Measurements from ENCODE around the gene ZXDC.

DNA sequence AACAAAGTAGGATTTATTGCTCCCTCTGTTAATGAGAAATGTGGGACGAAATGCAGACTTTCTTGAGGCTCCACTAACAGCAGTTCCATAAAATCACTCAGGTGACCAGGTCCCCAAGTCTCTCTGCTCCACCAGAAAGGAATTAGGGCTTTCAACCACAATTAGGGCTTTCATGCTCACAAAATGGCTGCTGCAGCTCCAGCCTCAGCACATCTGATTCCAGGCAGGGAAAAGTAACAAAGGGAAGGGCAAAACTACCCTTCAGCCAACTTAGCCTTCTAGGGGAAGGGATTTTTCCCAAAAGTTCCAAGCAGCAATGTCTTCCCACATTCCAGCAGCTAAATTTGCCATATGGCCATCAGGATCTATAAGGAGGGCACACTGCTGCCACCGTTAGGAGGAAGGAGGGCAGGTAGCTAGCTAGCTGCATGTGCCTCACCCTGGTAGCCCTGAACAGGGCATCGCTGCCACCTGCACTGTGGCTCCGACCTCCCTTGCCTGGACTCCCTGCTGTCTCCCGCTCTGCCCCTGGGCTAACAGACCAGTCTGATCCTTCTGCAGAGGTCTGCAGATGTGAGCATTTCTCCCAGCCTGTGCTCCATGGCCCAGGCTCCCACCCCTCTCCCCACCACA, 68.2 kb downstream of the ZXDC start:
- TF ChIP-seq, protein P1, sequence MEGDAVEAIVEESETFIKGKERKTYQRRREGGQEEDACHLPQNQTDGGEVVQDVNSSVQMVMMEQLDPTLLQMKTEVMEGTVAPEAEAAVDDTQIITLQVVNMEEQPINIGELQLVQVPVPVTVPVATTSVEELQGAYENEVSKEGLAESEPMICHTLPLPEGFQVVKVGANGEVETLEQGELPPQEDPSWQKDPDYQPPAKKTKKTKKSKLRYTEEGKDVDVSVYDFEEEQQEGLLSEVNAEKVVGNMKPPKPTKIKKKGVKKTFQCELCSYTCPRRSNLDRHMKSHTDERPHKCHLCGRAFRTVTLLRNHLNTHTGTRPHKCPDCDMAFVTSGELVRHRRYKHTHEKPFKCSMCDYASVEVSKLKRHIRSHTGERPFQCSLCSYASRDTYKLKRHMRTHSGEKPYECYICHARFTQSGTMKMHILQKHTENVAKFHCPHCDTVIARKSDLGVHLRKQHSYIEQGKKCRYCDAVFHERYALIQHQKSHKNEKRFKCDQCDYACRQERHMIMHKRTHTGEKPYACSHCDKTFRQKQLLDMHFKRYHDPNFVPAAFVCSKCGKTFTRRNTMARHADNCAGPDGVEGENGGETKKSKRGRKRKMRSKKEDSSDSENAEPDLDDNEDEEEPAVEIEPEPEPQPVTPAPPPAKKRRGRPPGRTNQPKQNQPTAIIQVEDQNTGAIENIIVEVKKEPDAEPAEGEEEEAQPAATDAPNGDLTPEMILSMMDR (IDR thresholded peaks at IDR 0.05; ENCODE audit: low read depth, low read length, poor library complexity, severe bottlenecking), result no peak
- no peak for TF ChIP-seq EZH2phosphoT487 (IDR thresholded peaks at IDR 0.05; ENCODE audit: borderline replicate concordance, low read length)

Data from DOHH2 (cell line).